Measurements from ENCODE around the gene GPHN. TPM values are rescaled to one million over a fixed set of nuclear protein-coding genes. Genes with fewer than 3 reads are reported as not detected.
"Not testable (repeated sequence)": the region's sequence is repeated elsewhere in the genome, so short reads cannot be mapped to it uniquely, and the experiment has no call there.

GPHN gene
- total RNA-seq, 1 donor from 2014 or later, result 12.9 TPM

DNA sequence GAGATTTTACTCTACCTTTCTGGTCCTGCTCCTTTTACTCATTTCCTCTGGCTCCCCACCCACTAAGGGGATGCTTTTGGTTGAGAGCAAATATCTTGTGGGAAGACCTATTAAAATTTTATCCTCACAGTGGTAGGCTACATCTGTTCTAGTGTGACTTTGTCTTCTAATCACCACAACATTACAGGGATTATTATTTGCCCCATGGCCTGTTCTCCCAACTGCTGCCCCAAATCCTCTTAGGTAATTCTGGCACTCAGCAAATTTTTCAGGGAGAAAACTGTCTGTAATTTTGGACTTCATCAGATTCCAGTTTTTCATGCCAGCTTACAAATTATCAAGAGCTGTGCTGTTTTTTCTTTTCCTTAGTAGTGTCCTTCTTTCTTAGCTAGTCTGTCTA is 172.3 kb downstream of the GPHN start:
- no peak for DNase-seq (ENCODE audit: low read depth)
- no peak overlapping the region for H3K4me3 ChIP-seq (ENCODE audit: low read depth, low read length)
- no peaks in the 10 kb centered on the region for H3K36me3 ChIP-seq (ENCODE audit: control insufficient read depth, insufficient read depth, low read length)
- TF ChIP-seq CTCF (IDR thresholded peaks at IDR 0.05; ENCODE audit: insufficient read depth, low read length, poor library complexity, severe bottlenecking), result no peak
- H3K27me3 ChIP-seq (ENCODE audit: control insufficient read depth, insufficient read depth, low read length), result no peaks in the 10 kb centered on the region

GRCh38 chr14:66696326-66696725 is 188.4 kb downstream of the GPHN start:
- DNase-seq (ENCODE audit: low read depth), result no peak
- TF ChIP-seq CTCF (IDR thresholded peaks at IDR 0.05; ENCODE audit: insufficient read depth, low read length, poor library complexity, severe bottlenecking), result no peak

GRCh38 chr14:66698503-66698902 is 190.6 kb downstream of the GPHN start:
- H3K4me3 ChIP-seq (ENCODE audit: low read depth, low read length), result no peak overlapping the region
- H3K27me3 ChIP-seq (ENCODE audit: control insufficient read depth, insufficient read depth, low read length), result no peaks in the 10 kb centered on the region
- TF ChIP-seq CTCF (IDR thresholded peaks at IDR 0.05; ENCODE audit: insufficient read depth, low read length, poor library complexity, severe bottlenecking), result no peak
- no peaks in the 10 kb centered on the region for H3K36me3 ChIP-seq (ENCODE audit: control insufficient read depth, insufficient read depth, low read length)
- no peak for DNase-seq (ENCODE audit: low read depth)

More at GRCh38 chr14:66696326-66696725, 188.4 kb downstream of the GPHN start:
- no peak overlapping the region for H3K4me3 ChIP-seq (ENCODE audit: low read depth, low read length)
- H3K36me3 ChIP-seq (ENCODE audit: control insufficient read depth, insufficient read depth, low read length), result no peaks in the 10 kb centered on the region
- H3K27me3 ChIP-seq (ENCODE audit: control insufficient read depth, insufficient read depth, low read length), result no peaks in the 10 kb centered on the region

DNA sequence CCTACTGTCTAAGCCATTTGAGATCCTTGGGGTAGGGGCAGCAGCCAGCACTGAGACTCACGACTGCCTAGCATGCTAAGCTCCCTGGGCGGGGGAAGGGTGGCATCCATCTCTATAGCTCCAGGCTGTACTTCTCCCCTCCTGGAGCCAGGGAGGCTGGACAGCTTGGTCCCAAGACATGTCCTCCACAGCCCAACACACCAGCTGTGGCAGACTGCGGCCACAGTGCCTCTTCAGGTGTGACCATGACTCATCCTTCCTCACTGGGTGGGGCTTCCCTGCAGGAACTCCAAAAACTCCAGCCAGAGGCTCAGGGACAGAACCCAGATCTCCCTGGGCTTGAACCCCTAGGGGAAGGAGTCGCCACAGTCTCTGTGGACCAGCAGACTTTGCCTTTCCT is 193.9 kb downstream of the GPHN start:
- Histone ChIP-seq H3K27me3 (ENCODE audit: control insufficient read depth, insufficient read depth, low read length) (no peaks in the 10 kb centered on the region), H3K4me3 (ENCODE audit: low read depth, low read length) (no peak overlapping the region), H3K36me3 (ENCODE audit: control insufficient read depth, insufficient read depth, low read length) (no peaks in the 10 kb centered on the region)
- no peak for TF ChIP-seq CTCF (IDR thresholded peaks at IDR 0.05; ENCODE audit: insufficient read depth, low read length, poor library complexity, severe bottlenecking)
- no peak for DNase-seq (ENCODE audit: low read depth)

DNA sequence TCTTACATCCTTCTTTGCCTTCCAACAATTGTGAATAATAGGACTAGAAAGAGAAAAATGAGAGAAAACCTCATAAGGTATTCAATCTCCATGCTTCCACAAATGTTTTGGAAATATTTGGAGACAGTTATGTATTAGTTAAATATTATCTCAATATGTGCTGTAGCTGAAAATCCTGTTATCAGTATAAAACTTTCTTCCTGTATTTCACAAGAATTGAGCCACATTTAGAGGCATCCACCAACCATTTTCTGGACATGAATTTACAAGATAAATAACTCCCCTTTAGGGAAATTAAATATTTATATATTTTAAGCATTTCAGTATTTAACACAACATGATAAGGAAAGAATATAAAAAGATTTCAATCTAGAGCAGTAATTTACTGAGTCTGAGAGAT is 200.3 kb downstream of the GPHN start:
- no peak for DNase-seq (ENCODE audit: low read depth)
- TF ChIP-seq CTCF (IDR thresholded peaks at IDR 0.05; ENCODE audit: insufficient read depth, low read length, poor library complexity, severe bottlenecking), result no peak
- no peaks in the 10 kb centered on the region for H3K36me3 ChIP-seq (ENCODE audit: control insufficient read depth, insufficient read depth, low read length)

GRCh38 chr14:66709291-66709690 is 201.3 kb downstream of the GPHN start:
- no peaks in the 10 kb centered on the region for H3K27me3 ChIP-seq (ENCODE audit: control insufficient read depth, insufficient read depth, low read length)
- no peak overlapping the region for H3K4me3 ChIP-seq (ENCODE audit: low read depth, low read length)
- TF ChIP-seq CTCF (IDR thresholded peaks at IDR 0.05; ENCODE audit: insufficient read depth, low read length, poor library complexity, severe bottlenecking), result no peak
- H3K36me3 ChIP-seq (ENCODE audit: control insufficient read depth, insufficient read depth, low read length), result no peaks in the 10 kb centered on the region
- peak; percentile 26 for DNase-seq (ENCODE audit: low read depth)

More for the DNA sequence above, 200.3 kb downstream of the GPHN start:
- no peaks in the 10 kb centered on the region for H3K27me3 ChIP-seq (ENCODE audit: control insufficient read depth, insufficient read depth, low read length)
- H3K4me3 ChIP-seq (ENCODE audit: low read depth, low read length), result no peak overlapping the region

DNA sequence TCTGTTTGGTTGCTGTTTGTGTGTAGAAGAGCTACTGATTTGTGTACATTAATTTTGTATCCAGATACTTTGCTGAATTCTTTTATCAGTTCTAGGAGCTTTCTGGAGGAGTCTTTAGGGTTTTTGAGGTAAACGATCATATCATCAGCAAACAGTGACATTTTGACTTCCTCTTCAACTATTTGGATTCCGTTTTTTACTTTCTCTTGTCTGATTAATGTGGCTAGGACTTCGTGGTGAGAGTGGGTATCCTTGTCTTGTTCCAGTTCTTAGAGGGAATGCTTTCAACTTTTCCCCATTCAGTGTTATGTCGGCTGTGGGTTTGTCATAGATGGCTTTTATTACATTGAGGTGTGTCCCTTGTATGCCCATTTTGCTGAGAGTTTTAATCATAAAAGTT is 206.3 kb downstream of the GPHN start:
- not testable (repeated sequence) for H3K4me3 ChIP-seq (ENCODE audit: low read depth, low read length); H3K36me3 ChIP-seq (ENCODE audit: control insufficient read depth, insufficient read depth, low read length); H3K27me3 ChIP-seq (ENCODE audit: control insufficient read depth, insufficient read depth, low read length); DNase-seq (ENCODE audit: low read depth)

DNA sequence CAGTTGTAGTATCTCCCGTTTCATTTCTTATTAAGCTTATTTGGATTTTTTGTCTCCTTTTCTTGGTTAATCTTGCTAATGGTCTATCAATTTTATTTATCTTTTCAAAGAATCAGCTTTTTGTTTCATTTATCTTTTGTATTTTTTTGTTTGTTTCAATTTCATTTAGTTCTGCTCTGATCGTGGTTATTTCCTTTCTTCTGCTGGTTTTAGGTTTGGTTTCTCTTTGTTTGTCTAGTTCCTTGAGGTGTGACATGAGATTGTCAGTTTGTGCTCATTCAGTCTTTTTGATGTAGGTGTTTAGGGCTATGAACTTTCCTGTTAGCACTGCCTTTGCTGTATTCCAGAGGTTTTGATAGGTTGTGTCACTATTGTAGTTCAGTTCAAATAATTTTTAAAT is 207.4 kb downstream of the GPHN start:
- DNase-seq (ENCODE audit: low read depth); H3K27me3 ChIP-seq (ENCODE audit: control insufficient read depth, insufficient read depth, low read length); H3K4me3 ChIP-seq (ENCODE audit: low read depth, low read length); H3K36me3 ChIP-seq (ENCODE audit: control insufficient read depth, insufficient read depth, low read length): not testable (repeated sequence)

Data from kidney epithelial cell (primary cell).